Parathyroid adenoma (tissue), 2 donors: Measurements from ENCODE around the gene CD28.

Experiments
- H2AFZ ChIP-seq: fragments of 300-600 bp; sonication (generic); one replicate; pipeline ENCODE4 v1.7.0; 2017; ENCODE audit warnings: antibody characterized with exemption, mild to moderate bottlenecking
- H3K27ac ChIP-seq: fragments of 300-600 bp; sonication (generic); one replicate; pipeline ENCODE4 v1.7.0; 2017
- H3K27me3 ChIP-seq: fragments of 300-600 bp; sonication (generic); one replicate; pipeline ENCODE4 v1.7.0; 2017; ENCODE audit warnings: low read length; ENCODE audit not compliant: control insufficient read depth, insufficient read depth
- H3K36me3 ChIP-seq: fragments of 300-600 bp; sonication (generic); one replicate; pipeline ENCODE4 v1.7.0; 2017; ENCODE audit warnings: low read length; ENCODE audit not compliant: control insufficient read depth, insufficient read depth
- H3K4me1 ChIP-seq: fragments of 300-600 bp; sonication (generic); one replicate; pipeline ENCODE4 v1.7.0; 2017; ENCODE audit warnings: control low read depth
- H3K4me2 ChIP-seq: fragments of 300-600 bp; sonication (generic); one replicate; pipeline ENCODE4 v1.7.0; 2017; ENCODE audit warnings: low read length
- H3K4me3 ChIP-seq: fragments of 300-600 bp; sonication (generic); one replicate; pipeline ENCODE4 v1.7.0; 2017; ENCODE audit warnings: low read depth, low read length
- H3K79me2 ChIP-seq: fragments of 300-600 bp; sonication (generic); one replicate; pipeline ENCODE4 v1.7.0; 2017; ENCODE audit warnings: control low read depth
- H3K9ac ChIP-seq: fragments of 300-600 bp; sonication (generic); one replicate; pipeline ENCODE4 v1.7.0; 2017; ENCODE audit warnings: mild to moderate bottlenecking
- H3K9me3 ChIP-seq: fragments of 300-600 bp; sonication (generic); one replicate; pipeline ENCODE4 v1.7.0; 2017; ENCODE audit warnings: low read length; ENCODE audit not compliant: control insufficient read depth
- TF ChIP-seq, protein P1 (sequence below): fragments of 300-600 bp; sonication (generic); IDR thresholded peaks from one replicate; pipeline ENCODE4 v1.7.0; 2017; ENCODE audit warnings: antibody characterized with exemption, mild to moderate bottlenecking
- donor health status: primary hyperparathyroidism.

CD28 gene

DNA sequence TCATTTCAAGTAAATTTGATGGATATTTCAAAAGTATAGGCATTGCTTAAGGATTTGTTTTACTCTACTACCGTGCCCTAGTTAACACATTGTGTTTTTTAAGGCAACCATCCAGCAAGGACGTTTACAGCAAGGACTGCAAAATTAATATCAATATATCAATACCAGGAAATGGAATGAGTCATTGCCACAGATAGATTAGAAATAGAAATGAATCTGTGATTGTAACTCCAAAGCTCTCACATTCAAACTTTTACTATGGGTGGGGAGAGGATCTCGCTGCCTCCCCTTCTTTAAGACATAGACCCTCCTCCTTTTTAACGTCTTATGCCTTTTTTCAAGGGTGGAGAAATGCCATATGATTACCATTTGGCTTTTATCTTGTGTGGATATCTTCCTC is 3.8 kb downstream of the CD28 start:
- no peaks in the 10 kb centered on the region for H3K4me1 ChIP-seq
- H3K27ac ChIP-seq, result no peak overlapping the region
- H2AFZ ChIP-seq, result no peak overlapping the region
- H3K27me3 ChIP-seq, result no peaks in the 10 kb centered on the region
- H3K36me3 ChIP-seq, result no peaks in the 10 kb centered on the region
- H3K9ac ChIP-seq, result no peak overlapping the region
- H3K9me3 ChIP-seq, result no peaks in the 10 kb centered on the region
- no peak overlapping the region for H3K4me3 ChIP-seq
- no peaks in the 10 kb centered on the region for H3K79me2 ChIP-seq
- H3K4me2 ChIP-seq, result no peak overlapping the region
- TF ChIP-seq, protein P1, sequence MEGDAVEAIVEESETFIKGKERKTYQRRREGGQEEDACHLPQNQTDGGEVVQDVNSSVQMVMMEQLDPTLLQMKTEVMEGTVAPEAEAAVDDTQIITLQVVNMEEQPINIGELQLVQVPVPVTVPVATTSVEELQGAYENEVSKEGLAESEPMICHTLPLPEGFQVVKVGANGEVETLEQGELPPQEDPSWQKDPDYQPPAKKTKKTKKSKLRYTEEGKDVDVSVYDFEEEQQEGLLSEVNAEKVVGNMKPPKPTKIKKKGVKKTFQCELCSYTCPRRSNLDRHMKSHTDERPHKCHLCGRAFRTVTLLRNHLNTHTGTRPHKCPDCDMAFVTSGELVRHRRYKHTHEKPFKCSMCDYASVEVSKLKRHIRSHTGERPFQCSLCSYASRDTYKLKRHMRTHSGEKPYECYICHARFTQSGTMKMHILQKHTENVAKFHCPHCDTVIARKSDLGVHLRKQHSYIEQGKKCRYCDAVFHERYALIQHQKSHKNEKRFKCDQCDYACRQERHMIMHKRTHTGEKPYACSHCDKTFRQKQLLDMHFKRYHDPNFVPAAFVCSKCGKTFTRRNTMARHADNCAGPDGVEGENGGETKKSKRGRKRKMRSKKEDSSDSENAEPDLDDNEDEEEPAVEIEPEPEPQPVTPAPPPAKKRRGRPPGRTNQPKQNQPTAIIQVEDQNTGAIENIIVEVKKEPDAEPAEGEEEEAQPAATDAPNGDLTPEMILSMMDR, result no peak

GRCh38 chr2:203710952-203711351 is 4.5 kb downstream of the CD28 start:
- no peak overlapping the region for H3K4me3 ChIP-seq
- H3K9ac ChIP-seq, result no peak overlapping the region
- no peak overlapping the region for H3K27ac ChIP-seq
- H3K79me2 ChIP-seq, result no peaks in the 10 kb centered on the region
- TF ChIP-seq, protein P1, result no peak
- H3K4me2 ChIP-seq, result no peak overlapping the region
- no peaks in the 10 kb centered on the region for H3K27me3 ChIP-seq
- H3K4me1 ChIP-seq, result no peaks in the 10 kb centered on the region
- no peaks in the 10 kb centered on the region for H3K9me3 ChIP-seq
- H3K36me3 ChIP-seq, result no peaks in the 10 kb centered on the region
- H2AFZ ChIP-seq, result no peak overlapping the region

DNA sequence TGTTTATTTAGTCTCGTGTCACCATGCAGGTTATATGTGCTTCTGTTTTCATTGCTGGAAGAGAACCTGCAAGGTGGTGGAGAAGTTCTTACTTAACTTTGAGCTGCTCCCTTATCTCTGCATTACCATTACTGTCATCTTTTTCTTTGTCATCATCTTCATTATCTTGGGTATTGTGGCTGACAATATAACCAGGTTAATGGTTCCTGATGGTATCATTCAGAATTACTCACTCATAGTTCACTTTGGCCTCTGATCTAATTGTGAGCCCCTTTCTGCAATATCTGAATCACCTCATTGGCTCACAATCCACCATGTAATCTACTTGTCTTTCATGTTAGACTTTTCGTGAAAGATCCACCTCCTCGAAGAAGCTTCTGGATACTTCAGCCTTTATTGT is 5.0 kb downstream of the CD28 start:
- no peak overlapping the region for H3K27ac ChIP-seq
- no peaks in the 10 kb centered on the region for H3K36me3 ChIP-seq
- H3K9me3 ChIP-seq, result no peaks in the 10 kb centered on the region
- H3K27me3 ChIP-seq, result no peaks in the 10 kb centered on the region
- no peak overlapping the region for H3K4me3 ChIP-seq
- H3K9ac ChIP-seq, result no peak overlapping the region
- H3K79me2 ChIP-seq, result no peaks in the 10 kb centered on the region
- no peak overlapping the region for H3K4me2 ChIP-seq
- H3K4me1 ChIP-seq, result no peaks in the 10 kb centered on the region
- no peak overlapping the region for H2AFZ ChIP-seq
- TF ChIP-seq, protein P1, result no peak

DNA sequence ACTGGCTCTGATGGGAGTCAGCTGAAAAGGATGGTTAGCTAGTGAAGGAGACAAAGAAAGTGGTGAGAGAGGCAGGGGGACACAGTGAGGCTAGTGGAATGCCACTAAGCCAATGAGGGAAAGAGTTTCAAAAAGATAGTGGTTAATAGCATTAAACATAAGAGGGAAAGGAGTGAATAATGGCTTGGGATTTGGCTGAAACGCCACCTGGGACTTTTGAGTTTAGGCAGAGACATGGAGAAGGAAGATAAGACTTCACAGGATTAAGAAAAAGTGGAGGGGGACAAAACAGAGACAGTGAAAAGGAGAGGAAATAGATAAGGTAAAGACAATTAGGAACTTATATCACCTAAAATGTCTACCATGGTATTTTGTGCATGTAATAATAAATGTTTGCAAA is 6.9 kb downstream of the CD28 start:
- Histone ChIP-seq H3K4me1 (no peaks in the 10 kb centered on the region), H3K27ac (no peak overlapping the region), H3K9me3 (no peaks in the 10 kb centered on the region), H3K79me2 (no peaks in the 10 kb centered on the region), H3K9ac (no peak overlapping the region), H3K27me3 (no peaks in the 10 kb centered on the region), H3K4me2 (no peak overlapping the region), H3K4me3 (no peak overlapping the region), H2AFZ (no peak overlapping the region), H3K36me3 (no peaks in the 10 kb centered on the region)
- TF ChIP-seq, protein P1, result no peak

GRCh38 chr2:203714112-203714511 is 7.7 kb downstream of the CD28 start:
- Histone ChIP-seq H2AFZ (no peak overlapping the region), H3K9ac (no peak overlapping the region), H3K27ac (no peak overlapping the region), H3K36me3 (no peaks in the 10 kb centered on the region), H3K9me3 (no peaks in the 10 kb centered on the region), H3K4me3 (no peak overlapping the region), H3K79me2 (no peaks in the 10 kb centered on the region), H3K27me3 (no peaks in the 10 kb centered on the region), H3K4me1 (no peaks in the 10 kb centered on the region), H3K4me2 (no peak overlapping the region)
- TF ChIP-seq, protein P1, result no peak
